Stimulated activated CD4-positive, alpha-beta T cell treated with anti-CD3 and anti-CD28 coated beads, Interleukin-4, amount 100 ng/mL, for 24 hours (primary cell): ENCODE data around the gene PRDM7.
"Not testable (repeated sequence)": the region's sequence is repeated elsewhere in the genome, so short reads cannot be mapped to it uniquely, and the experiment has no call there.

Experiments used
- DNase-seq: peaks from one replicate; pipeline ENCODE4 v3.0.0-alpha.2; 2020

Gene PRDM7

DNA sequence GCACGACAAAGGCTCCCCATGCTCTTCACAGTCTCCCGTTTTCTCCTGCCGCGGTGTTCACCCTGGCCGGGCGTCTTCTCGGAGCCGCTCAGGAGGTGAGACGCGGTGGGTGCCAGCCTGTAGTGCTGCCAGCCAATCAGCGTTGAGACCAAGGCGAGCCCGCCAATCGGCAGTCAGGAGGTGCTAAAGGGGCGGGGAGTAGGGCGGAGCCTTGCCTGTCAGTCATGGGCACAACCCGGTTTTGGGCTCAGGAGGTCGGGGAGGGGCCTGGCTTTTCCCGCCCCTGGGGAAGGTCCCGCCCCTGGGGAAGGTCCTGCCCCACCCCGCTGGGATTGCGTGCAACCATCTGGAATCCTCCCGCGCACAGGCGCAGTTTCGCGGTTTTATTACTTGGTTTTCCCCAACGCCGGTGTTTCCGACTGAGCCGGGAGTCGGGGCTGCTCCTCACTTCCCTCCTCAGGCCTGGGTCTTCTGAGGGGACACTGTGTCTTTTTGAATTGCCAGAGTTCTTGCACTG, at the start of gene PRDM7:
Gene PRDM7, minus strand, starts transcription at position 92 of the 517 bp plus-strand sequence. CDS start 1,421 bp downstream, outside the sequence.
- peak; percentile 97 for DNase-seq

DNA sequence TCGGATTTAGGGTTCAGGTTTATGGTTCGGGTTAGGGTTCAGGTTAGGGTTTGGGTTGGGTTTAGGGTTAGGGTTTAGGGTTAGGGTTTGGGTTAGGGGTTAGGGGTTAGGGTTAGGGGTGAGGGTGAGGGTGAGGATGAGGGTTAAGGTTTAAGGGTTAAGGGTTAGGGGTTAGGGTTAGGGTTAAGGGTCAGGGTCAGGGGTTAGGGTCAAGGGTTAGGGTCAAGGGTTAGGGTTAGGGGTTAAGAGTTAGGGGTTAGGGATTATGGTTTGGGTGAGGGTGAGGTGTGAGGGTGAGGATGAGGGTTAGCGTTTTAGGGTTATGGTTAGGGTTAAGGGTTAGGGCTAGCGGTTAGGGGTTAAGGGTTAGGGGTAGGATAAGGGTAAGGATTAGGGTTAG, 44.7 kb upstream of the PRDM7 start:
- DNase-seq = not testable (repeated sequence)

GRCh38 chr16:90107617-90108016, 30.5 kb upstream of the PRDM7 start:
- not testable (repeated sequence) for DNase-seq

DNA sequence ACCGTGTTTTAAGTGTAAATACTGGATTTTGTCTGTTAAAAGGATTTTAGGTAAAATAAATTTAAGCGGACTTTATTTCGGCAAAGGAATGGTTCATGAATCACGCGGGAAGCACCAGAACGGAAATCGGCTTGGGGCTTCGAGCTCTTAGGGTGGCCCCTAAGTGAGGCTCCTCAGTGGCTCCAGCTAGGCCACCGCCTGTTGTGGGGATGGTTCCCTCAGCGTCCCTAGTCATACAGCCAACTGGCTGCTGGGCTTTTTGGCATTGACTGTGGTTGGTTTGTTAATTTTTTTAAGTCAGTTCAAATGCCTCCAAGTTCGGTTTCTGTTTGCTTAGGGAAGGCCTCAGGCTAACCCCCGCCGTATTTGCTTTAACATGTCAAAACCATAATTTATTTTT, 29.9 kb upstream of the PRDM7 start:
- DNase-seq = not testable (repeated sequence)

DNA sequence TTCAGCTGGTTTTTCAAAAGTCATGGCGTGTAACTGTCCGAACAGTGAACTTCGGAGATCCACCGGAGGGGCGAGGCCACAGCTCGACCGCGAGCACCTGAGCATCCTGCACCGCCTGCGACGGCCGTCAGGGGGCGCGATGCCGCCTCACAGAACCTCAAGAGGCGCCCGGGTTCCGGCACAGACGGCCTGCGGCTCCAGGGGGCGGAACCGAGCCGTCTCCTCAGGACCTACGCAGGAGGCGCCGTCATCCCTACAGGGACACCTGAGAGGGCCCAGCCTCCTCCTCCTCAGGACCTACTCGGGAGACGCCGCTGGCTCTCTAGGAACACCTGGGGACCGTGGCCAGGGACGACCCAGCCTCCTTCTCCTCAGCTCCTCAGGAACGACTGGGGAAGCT, 29.1 kb upstream of the PRDM7 start:
- DNase-seq = peak; percentile 28

DNA sequence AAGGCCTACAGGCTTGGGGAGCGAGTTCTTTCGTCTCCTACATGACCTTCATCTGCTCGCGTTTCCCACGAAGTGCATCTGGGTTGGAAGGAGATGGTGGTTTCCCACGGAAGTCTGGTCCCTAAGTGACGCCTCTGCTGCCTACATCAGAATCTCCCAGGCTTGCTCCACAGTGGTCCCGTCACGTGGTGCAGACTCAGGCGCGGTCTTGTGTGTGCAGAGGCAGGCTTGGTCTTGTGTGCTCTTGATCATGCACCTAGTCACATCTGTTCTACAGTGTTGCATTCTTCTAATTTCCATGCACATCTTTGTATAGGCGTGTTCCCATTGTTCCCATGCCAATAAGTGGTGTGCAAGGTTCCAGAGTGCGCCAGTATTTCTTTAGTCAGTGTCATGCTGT, 27.6 kb upstream of the PRDM7 start:
- not testable (repeated sequence) for DNase-seq

GRCh38 chr16:90102086-90102884, 25.2 kb upstream of the PRDM7 start:
- DNase-seq = not testable (repeated sequence)

DNA sequence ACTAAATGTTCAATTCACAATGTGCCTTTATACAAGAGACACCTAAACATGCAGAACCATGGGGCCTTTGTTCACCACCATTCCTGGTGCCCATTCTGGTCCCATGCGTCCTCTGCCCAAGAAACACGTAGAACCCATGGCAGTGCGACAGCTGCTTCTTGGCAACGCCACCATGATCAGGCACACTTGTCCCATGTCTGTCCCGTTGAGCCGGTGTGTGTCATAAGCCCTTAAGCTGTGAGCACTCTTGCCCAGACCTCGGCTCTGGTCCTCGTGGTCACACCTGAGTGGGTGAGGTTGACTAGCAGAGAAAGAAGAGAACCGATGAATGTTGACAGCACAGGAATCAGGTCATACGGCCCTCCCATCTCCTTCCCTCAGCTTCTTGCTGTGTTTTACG, 24.2 kb upstream of the PRDM7 start:
- DNase-seq = not testable (repeated sequence)

DNA sequence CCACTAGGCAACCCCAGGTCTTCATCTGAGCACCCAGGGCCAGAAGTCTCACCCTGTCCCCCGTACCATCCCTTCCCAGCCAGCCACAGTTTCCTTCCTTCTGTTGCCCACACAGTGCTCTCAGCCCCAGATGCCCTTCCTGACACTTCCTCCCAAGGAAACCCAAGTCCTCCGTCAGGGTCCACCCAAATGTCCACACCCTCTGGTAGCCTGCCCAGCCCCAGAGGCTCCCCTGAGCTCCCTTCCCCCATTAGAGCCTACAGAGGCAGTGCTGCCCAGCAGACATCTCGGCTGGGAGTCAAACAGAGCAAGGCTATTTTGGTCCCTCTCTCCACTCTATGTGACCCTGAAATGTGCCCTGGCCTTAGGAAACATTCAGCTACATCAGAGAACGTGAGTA, 23.7 kb upstream of the PRDM7 start:
- DNase-seq = not testable (repeated sequence)

- DNase-seq = not testable (repeated sequence)
Measured at GRCh38 chr16:90100229-90100628, 23.1 kb upstream of the PRDM7 start.

- DNase-seq = not testable (repeated sequence)
Measured at GRCh38 chr16:90098936-90099335, 21.8 kb upstream of the PRDM7 start.

DNA sequence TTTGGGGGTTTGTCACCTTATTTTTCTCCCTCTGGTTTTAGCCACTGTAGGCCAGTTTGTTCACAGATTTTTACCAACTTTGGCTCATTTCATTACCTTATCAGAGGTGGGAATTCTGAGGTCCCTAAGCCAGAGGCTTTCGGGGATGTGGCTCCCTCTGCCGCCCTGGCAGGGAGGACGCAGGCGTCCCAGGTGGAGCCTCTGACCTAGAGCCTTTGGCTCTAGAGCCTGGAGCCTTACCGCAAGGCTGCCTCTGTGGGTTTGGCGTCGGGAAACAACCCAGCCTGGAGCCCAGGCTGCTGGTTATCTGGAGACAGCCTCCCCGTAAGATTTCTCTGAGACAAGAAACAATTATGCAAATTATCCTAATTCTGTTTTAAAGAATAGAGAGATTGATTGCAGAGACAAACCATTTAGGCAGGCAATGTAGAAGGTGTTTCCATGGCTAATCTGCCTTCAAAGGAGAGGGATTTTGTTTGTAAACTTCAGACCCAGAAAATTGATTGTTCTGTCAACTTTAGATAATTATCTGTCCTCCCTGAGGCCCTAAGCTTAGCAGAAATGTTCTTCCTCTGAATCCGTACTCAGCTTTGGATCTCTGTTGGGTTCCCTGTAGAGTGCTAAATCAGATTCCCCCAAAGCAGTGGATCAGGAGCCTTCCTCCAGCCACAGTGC, 20.0 kb upstream of the PRDM7 start:
- DNase-seq = not testable (repeated sequence)

DNA sequence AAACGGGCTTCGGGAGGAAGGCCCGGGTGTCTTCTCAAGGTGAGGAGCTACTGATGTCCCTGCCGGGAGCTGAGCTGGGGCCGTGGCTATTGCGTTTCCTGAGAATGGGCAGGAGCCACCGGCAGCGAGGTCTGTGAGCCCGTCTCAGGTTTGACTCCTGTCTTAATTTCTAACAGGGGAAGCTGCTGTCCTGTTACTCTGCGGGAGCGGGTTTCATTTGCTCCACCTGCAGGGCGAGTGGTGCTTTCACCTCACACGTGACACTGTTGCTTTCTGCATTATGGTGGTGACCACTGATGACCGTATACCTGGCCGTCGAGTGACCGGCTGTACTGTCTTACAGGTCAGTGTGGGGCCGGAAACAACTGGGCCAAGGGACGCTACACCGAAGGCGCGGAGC, 17.7 kb upstream of the PRDM7 start:
- not testable (repeated sequence) for DNase-seq

GRCh38 chr16:90094296-90094695, 17.2 kb upstream of the PRDM7 start:
- not testable (repeated sequence) for DNase-seq

DNA sequence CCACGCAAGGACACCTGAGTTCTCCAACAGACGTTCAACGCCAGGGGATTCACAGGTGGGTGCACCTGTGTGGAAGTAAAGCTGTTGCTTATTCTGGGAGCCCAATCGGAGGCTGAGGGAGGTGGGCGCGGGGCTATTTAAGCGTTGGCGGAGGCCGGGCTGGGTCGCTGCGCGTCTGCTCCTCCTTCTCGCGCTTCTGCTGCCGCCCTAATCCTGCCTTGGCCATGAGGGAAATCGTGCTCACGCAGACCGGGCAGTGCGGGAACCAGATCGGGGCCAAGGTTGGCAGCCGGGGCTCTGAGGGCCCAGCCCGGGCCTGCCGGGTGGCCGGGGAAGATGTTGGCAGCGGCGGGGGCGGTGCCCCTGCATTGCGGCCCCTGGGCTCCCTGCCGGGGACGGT, 16.7 kb upstream of the PRDM7 start:
- DNase-seq = not testable (repeated sequence)

- DNase-seq = not testable (repeated sequence)
Measured at GRCh38 chr16:90092781-90093180, 15.7 kb upstream of the PRDM7 start.

DNA sequence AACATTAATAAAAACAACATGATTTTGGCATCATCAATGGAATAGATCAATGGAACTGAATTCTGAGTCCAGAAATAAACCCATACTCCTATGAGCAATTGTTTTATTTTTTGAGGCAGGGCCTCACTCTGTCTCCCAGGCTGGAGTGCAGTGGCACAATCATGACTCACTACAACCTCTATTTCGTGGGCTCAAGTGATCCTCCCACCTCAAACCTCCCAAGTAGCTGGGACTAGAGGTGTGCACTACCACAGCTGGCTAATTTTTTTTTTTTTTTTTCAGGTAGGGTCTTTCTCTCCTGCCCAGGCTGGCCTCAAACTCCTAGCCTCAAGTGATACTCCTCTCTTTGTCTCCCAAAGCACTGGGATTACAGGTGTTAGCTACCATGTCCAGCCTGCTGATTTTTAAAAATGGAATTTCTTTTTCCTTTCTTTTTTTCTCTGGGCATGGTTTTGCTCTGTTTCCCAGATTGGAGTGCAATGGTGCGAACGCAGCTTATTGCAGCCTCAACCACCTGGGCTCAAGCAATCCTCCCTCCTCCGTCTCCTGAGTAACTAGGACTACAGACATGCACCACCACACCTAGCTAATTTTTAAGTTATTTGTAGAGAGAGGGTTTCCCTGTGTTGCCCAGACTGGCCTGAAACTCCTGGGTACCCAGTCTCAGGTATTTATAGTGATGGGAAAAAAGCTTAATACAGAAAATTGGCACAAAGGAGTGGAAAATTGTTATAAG, 7.3 kb upstream of the PRDM7 start:
- DNase-seq = no peak

- no peak for DNase-seq
Measured at GRCh38 chr16:90083139-90083538, 6.0 kb upstream of the PRDM7 start.

DNA sequence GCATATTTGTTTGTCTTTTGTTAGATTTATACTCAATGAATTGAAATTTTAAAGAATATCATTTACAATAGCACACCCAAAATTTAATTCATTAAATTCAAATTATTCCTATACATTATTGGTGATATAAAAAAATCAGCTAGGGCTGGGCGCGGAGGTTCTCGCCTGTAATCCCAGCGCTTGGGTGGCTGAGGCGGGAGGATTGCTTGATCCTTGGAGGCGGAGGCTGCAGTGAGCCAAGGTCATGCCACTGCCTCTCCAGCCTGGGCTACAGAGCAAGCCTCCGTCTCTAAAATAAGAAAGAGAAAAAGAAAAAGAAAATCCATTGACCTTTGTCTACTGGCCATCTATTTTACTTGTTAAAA, 4.5 kb upstream of the PRDM7 start:
- no peak for DNase-seq

GRCh38 chr16:90078579-90078895, 1.4 kb upstream of the PRDM7 start:
- no peak for DNase-seq

DNA sequence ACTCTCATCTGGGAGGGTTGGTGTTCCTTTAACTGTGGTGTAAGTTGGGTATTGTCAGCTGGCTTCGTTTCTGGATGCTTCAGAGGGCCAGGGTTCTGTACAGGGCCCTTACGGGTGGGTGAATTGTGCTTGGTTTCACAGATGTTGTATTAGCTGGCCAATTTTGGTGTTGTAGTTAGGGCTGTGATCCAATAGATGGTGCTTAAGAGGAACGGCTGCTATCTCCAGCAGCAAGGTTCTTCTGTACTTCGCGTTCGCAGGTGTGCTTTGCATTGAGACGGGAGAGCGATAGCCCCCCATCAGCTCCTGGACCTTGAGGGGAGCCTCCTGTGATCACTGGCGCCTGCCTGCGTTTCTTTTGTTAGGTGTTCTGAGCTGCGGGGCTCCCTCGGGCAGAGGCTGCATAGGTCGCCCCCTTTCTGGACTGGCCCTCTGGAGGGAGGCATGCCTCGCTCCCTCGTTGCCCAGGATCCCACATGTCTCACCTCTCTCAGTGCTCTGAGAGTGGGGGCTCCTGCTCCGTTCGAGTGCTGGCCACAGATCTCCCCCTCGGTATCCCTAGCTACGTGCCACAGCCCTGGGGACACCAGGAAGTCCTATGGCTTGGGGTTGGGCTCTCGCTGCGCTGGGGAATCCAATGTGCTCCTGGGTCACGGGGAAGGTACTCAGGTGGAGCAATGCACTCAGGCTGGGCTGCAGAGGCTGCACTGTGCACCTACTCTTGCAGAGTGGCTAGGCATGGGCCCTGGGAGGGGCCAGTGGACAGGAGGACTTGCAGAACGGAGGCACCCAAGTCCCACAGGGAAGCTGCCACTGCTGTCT, 837 bp upstream of the PRDM7 start:
- DNase-seq = no peak

GRCh38 chr16:90072442-90073105, 4.6 kb downstream of the PRDM7 start:
- no peak for DNase-seq
